Measurements from ENCODE around the gene PYROXD2. TPM values are rescaled to one million over a fixed set of nuclear protein-coding genes. Genes with fewer than 3 reads are reported as not detected.
A peak's percentile ranks its signal among the peaks of the same experiment; 100 is the strongest.
"Not testable (repeated sequence)": the region's sequence is repeated elsewhere in the genome, so short reads cannot be mapped to it uniquely, and the experiment has no call there.

Gene PYROXD2
- total RNA-seq, 1 experiment from 2014 or later = 0.69 TPM

DNA sequence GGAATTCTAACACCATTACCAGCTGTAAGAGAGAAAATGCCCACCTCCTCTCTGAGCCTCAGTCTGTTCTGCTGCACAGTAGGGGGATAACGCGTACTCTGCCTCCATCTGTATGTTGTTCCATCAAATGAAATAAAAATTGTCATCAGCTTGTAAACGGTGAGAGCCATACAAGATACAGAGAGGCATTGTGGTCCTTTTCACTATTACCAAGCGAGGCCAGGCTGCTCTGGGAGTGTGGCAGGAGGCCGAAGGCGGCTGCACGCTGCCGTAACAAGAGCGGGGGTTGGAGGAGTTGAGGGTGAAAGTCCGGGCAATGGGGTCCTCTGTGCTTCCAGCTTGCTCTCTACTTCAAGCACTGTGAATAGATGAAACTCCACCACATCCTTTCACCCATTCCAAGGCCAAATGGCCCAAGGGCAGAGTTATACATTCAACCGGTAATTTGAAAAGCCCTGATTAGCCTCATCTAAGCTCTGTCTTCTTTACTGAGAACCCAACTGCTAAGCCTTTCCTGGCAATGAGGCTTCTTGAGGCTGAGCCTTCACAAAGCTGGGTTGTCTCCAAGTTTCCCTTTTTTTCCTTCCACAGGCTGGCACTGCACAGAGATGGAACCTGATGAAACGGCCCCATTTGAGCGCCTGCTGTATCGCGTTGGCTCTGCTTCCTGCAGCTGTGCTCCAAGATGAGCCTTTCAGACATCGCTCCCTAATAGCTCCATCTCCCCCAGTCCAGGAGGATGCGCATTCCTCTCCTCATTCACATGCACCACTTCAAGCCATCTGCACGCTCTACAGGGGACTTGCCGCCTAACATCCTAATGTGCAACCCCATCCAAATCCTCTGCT, 47.2 kb downstream of the PYROXD2 start:
- DNase-seq (ENCODE audit: low read depth) = no peak

DNA sequence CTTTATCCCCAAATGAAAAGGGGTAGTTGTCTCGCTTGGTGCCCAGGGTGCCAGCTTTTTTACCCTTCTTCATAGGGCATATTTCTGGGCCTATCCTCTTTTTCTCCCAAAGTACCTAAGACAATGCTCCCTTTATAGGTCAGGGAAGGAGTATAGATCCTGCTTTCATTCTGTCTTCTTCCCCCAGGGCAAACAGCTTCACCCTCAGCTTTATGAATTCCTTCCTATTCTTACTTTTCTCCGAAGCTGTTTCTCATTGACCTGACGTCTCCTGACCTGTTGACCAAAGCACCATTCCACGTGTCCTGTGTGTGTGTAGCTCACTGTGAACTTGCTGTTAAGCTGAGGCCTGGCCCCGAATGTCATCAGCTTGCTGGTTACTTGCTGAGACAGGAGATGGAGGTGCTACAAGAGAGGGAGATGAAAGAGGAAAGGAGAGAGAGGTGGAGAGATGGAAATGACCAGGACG, 48.9 kb downstream of the PYROXD2 start:
- no peak for DNase-seq (ENCODE audit: low read depth)

DNA sequence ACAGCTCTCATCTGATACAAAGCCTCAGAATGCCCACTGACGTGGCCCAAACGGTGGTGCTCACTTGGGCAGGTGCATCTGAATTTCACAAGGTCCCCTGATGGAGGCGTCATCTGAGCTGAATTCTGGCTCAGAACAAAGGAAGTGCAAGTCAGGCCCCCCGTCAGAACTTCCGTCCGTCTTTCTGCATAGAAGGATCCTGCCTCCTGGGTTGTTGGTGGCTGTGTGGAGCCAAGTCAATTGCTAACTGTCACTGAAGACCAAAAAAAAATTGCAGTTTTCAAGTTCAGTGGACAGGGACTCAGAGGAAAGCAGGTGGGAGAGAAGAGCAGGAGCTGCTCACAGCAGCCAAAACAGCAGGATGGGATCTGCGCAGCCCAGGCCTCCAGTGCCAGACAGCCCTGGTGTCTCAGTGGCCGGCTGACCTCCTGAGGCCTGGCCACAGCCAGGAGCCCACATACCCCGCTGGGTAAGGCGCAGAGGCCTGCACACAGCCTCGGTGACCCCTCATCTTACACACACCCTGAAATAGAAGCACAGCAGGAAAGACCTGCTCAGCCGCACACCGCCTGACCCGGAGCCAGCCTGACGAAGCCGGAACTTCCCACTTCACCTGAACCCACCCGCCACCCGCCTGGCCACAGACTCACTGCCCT, 49.4 kb downstream of the PYROXD2 start:
- DNase-seq (ENCODE audit: low read depth) = no peak

DNA sequence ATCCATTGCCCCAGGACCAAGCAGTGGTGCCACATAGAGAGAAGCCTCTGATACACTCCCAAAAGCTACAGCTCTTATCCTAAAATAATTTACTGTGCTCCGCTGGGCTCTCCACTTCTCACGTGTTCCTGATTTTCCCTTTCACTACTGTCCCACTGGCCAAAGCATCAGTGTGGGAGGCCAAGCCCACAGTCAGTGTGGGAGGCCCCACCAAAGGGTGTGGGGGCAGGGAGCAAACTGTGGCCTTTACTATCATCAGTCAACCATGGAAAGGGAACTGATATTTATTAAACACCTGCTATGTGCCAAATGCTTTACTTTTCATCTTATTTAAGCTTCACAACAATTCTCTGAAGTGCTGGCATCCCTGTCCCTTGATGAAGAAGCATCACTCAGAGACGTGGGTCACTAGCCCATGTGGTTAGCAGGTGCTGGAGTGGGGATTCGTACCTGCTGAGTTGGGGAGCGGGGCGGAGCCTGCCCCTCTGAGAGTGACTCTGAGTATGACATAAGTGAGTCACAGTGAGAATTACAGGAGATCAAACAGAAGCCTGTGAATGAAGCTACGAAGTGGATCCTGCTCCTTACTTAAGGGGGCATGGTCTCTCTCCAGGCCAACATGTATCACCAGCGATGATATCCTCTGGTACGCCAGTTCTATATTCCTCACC, 50.4 kb downstream of the PYROXD2 start:
- no peak for DNase-seq (ENCODE audit: low read depth)

DNA sequence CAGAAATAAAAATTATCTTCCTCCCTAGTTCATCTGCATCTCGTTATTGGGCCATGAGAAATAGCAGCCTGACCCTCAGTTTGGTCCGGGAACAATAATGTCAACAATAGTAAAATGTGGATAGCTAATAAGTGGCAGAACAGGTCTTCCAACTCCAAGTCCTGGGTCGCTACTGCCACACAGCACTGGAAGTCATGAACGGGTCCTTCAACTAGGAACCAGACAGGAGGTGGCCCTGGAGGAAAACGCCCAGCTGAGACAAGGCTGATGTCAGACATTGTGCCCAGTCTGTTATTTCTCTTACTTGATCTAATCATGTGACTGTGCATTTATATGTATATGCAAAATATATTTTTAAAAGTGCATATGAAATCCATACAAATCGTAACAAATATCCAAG, 51.8 kb downstream of the PYROXD2 start:
- no peak for DNase-seq (ENCODE audit: low read depth)

DNA sequence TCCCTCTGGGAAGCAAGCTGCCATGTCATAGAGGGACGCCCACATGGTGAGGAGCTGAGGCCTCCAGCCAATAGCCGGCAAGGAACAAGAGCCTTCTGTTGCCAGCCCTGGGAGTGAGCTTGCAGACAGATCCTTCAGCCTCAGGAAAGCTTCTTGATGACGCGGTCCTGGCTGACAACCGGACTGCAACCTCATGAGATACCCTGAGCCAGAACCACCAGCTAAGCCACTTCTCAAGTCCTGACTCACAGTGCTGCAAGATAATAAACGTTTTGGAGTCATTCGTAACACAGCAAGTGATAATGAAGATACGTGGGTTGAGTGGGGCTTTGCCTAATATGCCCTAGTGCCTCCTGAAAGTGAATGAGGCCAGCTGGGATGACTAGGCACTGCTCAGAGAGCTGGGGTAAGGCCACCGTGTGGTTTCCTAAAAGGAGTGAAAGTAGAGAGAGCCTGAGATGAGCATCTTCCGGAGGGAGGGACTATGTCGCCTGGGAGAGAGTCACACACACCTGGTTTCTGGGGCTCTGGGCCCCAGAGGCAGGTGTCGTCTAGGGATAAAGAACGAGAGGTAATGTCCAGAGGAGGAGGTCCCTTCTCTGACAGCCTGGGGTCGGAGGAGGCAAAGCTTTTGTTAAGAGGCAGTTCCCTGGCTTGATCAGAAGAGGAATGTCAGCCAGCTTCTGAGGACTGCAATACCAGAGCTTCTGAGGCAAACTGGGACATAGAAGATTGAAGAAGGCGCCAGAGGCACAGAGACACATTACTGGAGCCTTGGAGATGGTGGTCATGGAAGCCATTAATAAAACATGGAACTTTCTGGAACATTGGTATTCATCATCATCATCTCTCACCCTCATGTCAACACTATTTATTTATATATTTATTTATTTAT, 53.6 kb downstream of the PYROXD2 start:
- peak; percentile 95 for DNase-seq (ENCODE audit: low read depth)

DNA sequence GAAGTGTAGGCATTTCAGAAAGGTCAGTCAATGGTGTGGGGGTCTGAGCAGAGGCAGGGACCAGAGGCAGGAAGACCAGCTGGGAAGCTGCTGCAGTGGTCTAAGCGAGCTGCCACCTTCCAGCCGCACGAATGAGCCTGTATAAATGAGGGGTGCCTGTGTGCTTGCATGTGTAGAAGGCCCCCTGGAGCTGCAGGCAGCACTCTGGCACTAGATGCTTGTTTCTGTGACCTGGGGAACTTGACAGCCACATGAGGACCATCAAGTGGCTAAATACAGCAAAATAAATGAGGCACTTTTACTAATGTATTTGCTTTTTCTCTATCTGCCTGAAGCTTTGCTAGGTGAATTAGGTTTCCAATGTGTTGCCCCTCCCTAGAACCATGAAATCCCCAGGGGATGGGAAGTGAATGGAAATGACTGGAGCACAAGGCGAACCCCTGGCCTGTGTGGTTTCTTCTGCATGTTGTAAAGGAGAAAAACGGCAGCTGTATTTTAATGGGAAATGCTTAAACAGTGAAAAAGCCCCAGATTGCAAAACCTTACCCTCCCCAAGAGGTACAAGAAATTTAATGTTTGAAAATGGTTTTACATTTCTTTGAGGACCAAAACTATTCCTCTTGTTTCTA, 57.7 kb downstream of the PYROXD2 start:
- no peak for DNase-seq (ENCODE audit: low read depth)

DNA sequence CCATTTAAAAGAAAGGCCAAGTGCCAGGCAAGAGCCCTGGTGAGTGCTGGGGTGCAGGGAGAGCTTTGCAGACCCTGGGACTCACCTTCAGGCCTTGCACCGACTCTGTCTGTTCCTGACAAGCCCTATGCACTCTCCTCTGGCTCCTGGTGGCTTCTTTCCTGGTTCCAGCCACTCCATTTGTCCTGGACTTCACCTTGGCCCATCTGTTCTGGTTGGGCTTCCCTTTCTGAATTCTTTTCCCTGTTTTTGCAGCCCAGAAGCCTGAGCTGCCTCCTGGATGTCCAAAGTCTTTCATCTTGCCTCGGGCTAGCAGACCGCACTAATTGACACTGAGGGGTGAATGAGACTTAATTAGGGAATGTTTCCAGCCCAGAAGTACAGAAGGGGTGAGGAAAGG, 60.5 kb downstream of the PYROXD2 start:
- no peak for DNase-seq (ENCODE audit: low read depth)

DNA sequence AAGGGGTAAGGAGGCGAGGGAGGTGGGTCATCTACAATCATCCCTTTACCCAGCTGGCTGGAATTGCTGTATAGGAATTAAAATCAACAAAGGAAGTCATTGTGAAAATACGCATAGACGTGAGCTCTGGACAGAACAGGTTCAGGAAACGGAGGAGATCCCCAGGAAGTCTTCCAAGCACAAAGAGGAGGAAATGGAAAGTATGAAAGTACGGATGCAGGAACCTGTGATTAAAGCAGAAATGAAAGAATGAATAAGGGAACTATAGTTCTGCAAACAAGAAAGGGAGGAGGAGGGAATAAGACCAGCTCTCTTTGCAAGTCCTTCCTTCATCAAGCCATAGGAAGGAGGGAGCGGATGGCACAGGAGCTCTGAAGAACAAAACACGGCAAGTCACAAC, 61.8 kb downstream of the PYROXD2 start:
- DNase-seq (ENCODE audit: low read depth) = no peak

DNA sequence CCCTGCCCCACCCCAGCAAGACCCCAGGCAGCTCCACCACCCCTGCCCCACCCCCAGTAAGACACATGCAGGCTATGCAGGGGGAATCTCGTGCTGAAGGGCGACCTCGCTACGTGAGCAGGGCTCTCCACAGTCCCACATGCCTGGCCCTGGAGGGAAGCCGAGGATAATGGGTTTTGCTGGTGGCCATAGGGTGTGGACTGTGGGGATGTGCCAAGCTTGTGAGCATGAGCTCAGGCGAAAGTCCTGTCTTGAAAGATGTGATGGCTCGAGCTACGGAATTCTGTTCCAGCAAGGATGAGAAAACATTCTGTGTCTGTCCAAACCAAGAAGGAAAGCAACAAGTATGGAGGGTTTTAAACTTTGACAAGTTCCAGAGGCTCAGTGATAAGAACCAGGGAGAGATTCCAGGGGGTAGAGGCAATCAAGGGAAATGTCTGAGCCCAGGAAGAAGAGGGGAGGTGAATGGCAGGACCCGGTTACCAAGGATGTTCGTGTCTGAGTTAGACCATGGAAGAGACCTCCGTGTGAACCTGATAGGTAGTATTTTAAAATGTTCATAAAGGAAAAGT, 63.1 kb downstream of the PYROXD2 start:
- DNase-seq (ENCODE audit: low read depth) = no peak

DNA sequence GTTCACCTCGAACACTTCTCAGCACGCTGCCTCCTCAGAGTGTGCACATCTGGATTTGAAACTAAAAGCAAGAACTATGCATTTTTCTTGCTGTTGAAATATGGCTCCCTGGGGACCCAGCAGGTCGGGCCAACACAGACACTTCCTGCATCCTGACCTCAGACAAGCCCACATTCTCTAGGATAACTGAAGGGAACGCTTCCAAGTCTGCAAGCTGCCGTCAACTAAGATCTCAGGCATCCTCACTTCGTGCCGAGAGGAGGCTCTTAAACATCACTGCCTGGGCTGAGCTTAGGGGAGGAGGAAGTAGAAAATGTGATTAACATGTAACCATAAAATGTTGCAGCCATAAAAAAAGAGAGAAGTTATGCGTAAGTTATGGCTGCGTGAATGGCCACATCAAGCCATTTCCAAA, 65.5 kb downstream of the PYROXD2 start:
- peak; percentile 83 for DNase-seq (ENCODE audit: low read depth)

DNA sequence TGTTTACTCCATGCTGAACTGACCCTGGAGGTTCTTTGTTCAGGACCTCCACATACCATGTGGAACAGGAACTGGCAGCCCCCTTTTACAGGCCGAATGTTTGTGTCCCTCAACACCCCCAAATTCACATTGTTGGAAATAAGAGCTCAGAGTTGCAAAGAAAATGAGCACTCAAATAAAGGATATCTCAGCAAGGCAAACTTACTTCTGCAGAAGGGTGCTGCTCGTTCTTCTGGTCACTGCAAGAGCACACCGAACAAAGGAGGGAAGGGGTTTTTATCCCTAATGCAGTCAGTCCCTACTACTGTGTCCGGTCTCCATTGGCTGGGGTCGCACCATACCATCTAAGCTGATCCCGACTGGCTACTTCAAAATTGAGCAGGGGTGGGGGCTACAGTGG, 68.1 kb downstream of the PYROXD2 start:
- no peak for DNase-seq (ENCODE audit: low read depth)

DNA sequence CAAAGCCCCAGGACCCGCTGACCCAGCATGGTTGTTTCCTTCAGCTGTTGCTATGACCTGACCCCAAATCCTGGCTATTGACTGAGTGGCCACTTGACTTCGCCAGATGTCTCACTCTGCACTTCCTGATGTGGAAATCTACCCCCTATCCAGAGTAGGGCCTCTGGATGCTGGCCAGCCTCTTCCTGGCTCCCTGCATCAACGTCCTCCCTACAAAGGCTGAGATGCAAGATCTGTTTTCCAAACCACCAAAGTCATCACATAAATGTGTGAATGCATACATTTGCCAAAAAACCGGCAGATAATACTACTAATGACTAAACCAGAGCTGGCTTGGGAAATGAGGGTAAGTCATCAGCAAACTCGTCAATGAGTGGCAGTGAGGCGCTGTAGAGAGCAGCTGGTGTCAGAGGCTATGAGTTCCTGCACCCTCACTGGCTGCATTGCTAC, 70.4 kb downstream of the PYROXD2 start:
- DNase-seq (ENCODE audit: low read depth) = peak; percentile 23

DNA sequence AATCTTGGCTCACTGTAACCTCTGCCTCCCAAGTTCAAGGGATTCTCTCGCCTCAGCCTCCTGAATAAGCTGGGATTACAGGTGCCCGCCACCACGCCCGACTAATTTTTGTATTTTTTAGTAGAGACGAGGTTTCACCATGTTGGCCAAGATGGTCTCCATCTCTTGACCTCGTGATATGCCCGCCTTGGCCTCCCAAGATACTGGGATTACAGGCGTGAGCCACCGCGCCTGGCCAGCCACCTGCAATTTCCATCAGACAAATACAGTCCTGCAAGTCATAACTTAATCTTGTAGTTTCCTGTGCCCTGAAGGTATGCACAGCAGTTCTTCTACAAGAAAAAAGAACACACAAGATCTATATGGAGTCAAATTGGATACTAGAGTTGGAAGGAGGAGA, 73.3 kb downstream of the PYROXD2 start:
- not testable (repeated sequence) for DNase-seq (ENCODE audit: low read depth)

DNA sequence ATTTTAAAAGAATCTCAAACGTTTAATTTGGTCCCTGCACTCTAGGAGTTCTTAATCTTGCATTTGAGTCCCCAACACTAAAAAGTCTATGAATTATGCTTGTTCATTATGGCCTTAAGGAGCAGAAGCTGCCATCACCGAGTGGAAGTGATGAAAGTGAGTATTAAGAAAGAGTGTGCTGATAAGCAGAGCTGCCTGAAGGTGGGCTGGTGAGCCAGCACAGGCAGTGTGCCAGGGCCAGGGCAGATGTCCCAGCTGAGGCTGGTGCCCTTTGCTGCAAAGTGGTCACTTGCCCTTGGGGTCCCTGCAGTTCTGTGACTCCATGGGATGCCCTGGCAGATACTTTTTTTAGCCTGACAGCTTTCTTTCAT, 74.1 kb downstream of the PYROXD2 start:
- DNase-seq (ENCODE audit: low read depth) = no peak

DNA sequence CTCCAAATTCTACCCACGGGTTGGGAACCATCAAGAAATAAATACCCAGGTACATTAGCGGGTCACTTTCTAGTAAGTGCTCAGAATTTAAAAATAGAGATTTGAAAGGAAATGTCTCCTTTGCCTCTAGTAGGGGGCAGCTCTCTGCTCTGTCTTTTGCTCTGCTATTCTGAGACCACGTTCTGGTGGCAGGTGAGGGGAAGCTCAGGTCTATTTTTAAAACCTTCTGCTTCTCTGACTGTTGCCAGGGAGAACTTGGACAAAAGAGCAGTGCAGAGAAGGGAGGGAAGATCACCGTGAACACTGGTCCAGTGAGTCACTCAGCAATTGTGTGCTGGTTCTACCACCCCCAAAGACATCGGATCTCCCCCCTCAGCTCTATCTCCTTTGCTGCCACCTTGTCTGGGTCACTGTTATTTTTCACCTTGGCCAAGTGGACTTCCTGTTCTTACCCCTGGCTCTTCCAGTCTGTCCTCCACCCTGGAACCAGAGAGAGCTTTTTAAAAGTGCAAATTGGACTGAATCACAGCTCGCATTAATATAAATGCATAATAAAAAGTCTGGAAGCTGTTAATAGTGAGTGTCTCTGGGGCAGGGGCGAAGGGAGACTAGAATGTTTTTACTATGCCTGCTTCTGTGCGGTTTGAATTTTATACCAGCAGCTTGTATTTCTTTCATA, 74.6 kb downstream of the PYROXD2 start:
- peak; percentile 17 for DNase-seq (ENCODE audit: low read depth)

DNA sequence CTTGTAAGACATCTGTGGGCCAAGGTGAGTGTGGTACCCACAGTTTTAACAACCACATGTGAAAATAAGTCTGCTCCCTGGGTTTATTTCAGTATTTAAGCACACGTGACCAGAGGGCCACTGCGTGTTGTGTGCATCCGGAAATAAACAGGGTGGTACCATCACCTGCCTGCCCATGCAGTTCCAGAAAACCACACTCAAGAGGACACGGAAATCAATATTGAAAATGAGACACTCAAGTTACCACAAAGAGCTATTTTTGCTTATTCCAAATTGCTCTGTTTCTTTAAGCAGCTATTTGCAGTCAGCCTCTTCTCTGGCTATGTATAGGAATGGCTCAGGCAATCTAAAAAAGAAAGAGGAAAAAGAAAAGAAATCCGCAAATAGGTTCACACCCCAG, 75.2 kb downstream of the PYROXD2 start:
- DNase-seq (ENCODE audit: low read depth) = no peak

DNA sequence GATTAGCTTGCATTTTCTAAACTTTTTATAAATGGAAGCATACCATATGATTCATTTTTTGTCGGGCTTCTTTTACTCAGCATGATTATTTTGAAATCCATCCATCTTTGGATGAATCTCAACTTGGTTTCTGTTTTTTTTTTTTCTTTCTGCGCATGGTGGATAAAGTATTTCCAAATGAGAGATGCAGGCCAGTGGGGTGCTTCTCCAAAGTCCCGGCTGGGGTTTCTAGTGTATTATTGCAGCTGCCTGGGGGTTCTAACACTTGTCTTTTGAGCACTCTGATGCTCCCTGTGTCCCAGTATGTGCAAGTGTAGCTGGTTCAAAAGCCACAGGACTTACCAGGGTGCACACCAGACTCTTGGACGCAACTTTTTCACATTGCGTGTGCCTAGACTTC, 76.1 kb downstream of the PYROXD2 start:
- no peak for DNase-seq (ENCODE audit: low read depth)

DNA sequence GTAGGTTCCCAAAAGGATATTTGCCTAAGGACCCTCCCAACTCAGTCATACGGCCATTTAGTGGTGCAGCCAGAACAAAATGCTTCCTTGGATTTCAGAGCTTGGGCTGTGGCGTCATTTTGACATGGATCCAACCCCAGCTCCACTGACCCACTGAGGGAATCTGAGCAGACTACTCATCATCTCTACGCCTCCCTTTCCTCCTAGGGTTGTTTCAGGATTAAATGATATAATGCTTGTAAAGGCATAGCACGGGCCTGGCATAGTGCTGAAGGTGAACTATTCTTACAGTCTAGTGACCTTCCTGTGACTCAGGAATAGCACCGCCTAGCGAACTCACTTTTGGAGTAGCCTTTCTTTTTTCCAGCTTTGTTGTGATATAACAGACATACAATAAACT, 76.7 kb downstream of the PYROXD2 start:
- no peak for DNase-seq (ENCODE audit: low read depth)

DNA sequence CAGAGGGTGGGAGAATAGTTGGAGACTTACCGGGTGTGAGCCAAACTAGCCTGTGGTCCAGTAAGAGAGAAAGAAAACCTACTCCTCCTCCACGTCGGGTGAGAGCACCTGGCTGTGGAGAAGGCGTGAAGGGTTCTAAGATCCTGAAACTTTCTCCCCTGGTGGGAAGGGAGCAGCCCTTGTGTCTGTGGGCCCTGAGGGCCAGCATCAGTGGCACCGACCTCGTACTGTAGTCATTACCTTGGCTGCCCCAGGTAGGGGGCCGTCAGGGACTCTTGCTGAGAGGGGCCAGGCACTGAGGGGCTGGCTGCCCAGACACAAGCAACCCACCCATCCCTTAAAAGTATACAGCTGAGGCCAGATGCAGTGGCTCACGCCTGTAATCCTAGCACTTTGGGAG, 77.5 kb downstream of the PYROXD2 start:
- no peak for DNase-seq (ENCODE audit: low read depth)
